H4 (cell line): ENCODE results near the gene XYLB. TPM values are rescaled to one million over a fixed set of nuclear protein-coding genes. Genes with fewer than 3 reads are reported as not detected.

Experiments used
- DNase-seq: peaks from one replicate; pipeline ENCODE4 v3.0.0-alpha.2; 2015; ENCODE audit warnings: low spot score
- total RNA-seq: library from RNA; depleted of rRNA; stranded (reverse); fragments of >200 nt; shearing (Covaris generic); gene quantifications from 2 replicates; pipeline ENCODE4 v1.2.3, GENCODE V29; 2014

Gene XYLB
- total RNA-seq, 1 experiment from 2014 or later = 1.3 TPM

GRCh38 chr3:38364721-38365400 lies 18.3 kb downstream of the XYLB start:
- DNase-seq = no peak

GRCh38 chr3:38365469-38366062 lies 19.0 kb downstream of the XYLB start:
- DNase-seq = no peak

GRCh38 chr3:38366082-38366481 lies 19.5 kb downstream of the XYLB start:
- no peak for DNase-seq

GRCh38 chr3:38367779-38368178 lies 21.2 kb downstream of the XYLB start:
- DNase-seq = no peak

- no peak for DNase-seq
These were observed 21.7 kb downstream of the XYLB start for GRCh38 chr3:38368238-38368637.

- no peak for DNase-seq
These were observed 22.6 kb downstream of the XYLB start for GRCh38 chr3:38369186-38369585.

- no peak for DNase-seq
These were observed 23.6 kb downstream of the XYLB start for GRCh38 chr3:38370149-38370548.

- no peak for DNase-seq
These were observed 24.3 kb downstream of the XYLB start for GRCh38 chr3:38370861-38371260.

- no peak for DNase-seq
These were observed 25.1 kb downstream of the XYLB start for GRCh38 chr3:38371541-38372213.

GRCh38 chr3:38372214-38372601 lies 25.6 kb downstream of the XYLB start:
- no peak for DNase-seq

- DNase-seq = no peak
These were observed 27.6 kb downstream of the XYLB start for GRCh38 chr3:38374221-38374620.

- no peak for DNase-seq
These were observed 28.5 kb downstream of the XYLB start for GRCh38 chr3:38375072-38375471.

- no peak for DNase-seq
These were observed 29.0 kb downstream of the XYLB start for GRCh38 chr3:38375488-38376097.

GRCh38 chr3:38376098-38376816 lies 29.7 kb downstream of the XYLB start:
- no peak for DNase-seq

GRCh38 chr3:38379201-38379770 lies 32.7 kb downstream of the XYLB start:
- no peak for DNase-seq

GRCh38 chr3:38382506-38383080 lies 36.0 kb downstream of the XYLB start:
- DNase-seq = no peak

- no peak for DNase-seq
These were observed 36.7 kb downstream of the XYLB start for GRCh38 chr3:38383156-38383875.

- no peak for DNase-seq
These were observed 40.6 kb downstream of the XYLB start for GRCh38 chr3:38386992-38387750.

GRCh38 chr3:38387862-38388261 lies 41.3 kb downstream of the XYLB start:
- no peak for DNase-seq

- DNase-seq = no peak
These were observed 46.1 kb downstream of the XYLB start for GRCh38 chr3:38392604-38393163.
